ENCODE measurements around the gene IPO13.

The IPO13 gene

GRCh38 chr1:43901196-43901961 is 45.4 kb upstream of the IPO13 start:
- TF ChIP-seq EZH2phosphoT487 (IDR thresholded peaks at IDR 0.05; ENCODE audit: borderline replicate concordance) = no peak
- TF ChIP-seq CTCF (conservative IDR thresholded peaks at IDR 0.05; ENCODE audit: low read length) = no peak
- Histone ChIP-seq H3F3A (ENCODE audit: low read depth) (no peaks in the 10 kb centered on the region), H3K36me3 (ENCODE audit: insufficient read depth, low read length) (no peaks in the 10 kb centered on the region; the same call in 1 of the 2 replicates), H3K9me2 (replicated peaks; ENCODE audit: low read depth, low read length) (no peaks in the 10 kb centered on the region), H2AFZ (ENCODE audit: low read length) (no peak overlapping the region), H4K20me1 (ENCODE audit: insufficient read depth, low read length, poor library complexity, severe bottlenecking) (no peaks in the 10 kb centered on the region), H3K9ac (ENCODE audit: low read depth, low read length, poor library complexity, severe bottlenecking) (no peak overlapping the region), H3K4me1 (ENCODE audit: insufficient read depth, low read length, poor library complexity, severe bottlenecking) (peaks cover 5% of the 10 kb centered on the region), H3K9me3 (ENCODE audit: insufficient read depth, low read depth, low read length) (no peaks in the 10 kb centered on the region), H3K27me3 (ENCODE audit: insufficient read depth, low read length, poor library complexity, severe bottlenecking) (no peaks in the 10 kb centered on the region), H3K4me3 (ENCODE audit: low read length, poor library complexity, severe bottlenecking) (no peak overlapping the region), H3K79me2 (ENCODE audit: insufficient read depth, low read length) (no peaks in the 10 kb centered on the region), H3K4me2 (ENCODE audit: low read depth, low read length, poor library complexity, severe bottlenecking) (no peak overlapping the region)

- Histone ChIP-seq H2AFZ (ENCODE audit: low read length) (no peak overlapping the region), H3K9me2 (replicated peaks; ENCODE audit: low read depth, low read length) (no peaks in the 10 kb centered on the region), H3K4me3 (ENCODE audit: low read length, poor library complexity, severe bottlenecking) (no peak overlapping the region), H3K4me1 (ENCODE audit: insufficient read depth, low read length, poor library complexity, severe bottlenecking) (peaks cover 5% of the 10 kb centered on the region), H3K9me3 (ENCODE audit: insufficient read depth, low read depth, low read length) (no peaks in the 10 kb centered on the region), H3K79me2 (ENCODE audit: insufficient read depth, low read length) (no peaks in the 10 kb centered on the region), H4K20me1 (ENCODE audit: insufficient read depth, low read length, poor library complexity, severe bottlenecking) (no peaks in the 10 kb centered on the region), H3K27me3 (ENCODE audit: insufficient read depth, low read length, poor library complexity, severe bottlenecking) (no peaks in the 10 kb centered on the region), H3K4me2 (ENCODE audit: low read depth, low read length, poor library complexity, severe bottlenecking) (no peak overlapping the region), H3K36me3 (ENCODE audit: insufficient read depth, low read length) (no peaks in the 10 kb centered on the region; the same call in 1 of the 2 replicates), H3K9ac (ENCODE audit: low read depth, low read length, poor library complexity, severe bottlenecking) (no peak overlapping the region), H3F3A (ENCODE audit: low read depth) (no peaks in the 10 kb centered on the region; the same call in 1 of the 2 replicates)
- TF ChIP-seq EZH2phosphoT487 (IDR thresholded peaks at IDR 0.05; ENCODE audit: borderline replicate concordance) = no peak
- TF ChIP-seq CTCF (conservative IDR thresholded peaks at IDR 0.05; ENCODE audit: low read length) = no peak
Observed at GRCh38 chr1:43902058-43902831, 44.5 kb upstream of the IPO13 start.

GRCh38 chr1:43904660-43905551 is 41.8 kb upstream of the IPO13 start:
- Histone ChIP-seq H3K9me2 (replicated peaks; ENCODE audit: low read depth, low read length) (no peaks in the 10 kb centered on the region), H3K4me1 (ENCODE audit: insufficient read depth, low read length, poor library complexity, severe bottlenecking) (peaks cover 5% of the 10 kb centered on the region), H2AFZ (ENCODE audit: low read length) (no peak overlapping the region), H3K9me3 (ENCODE audit: insufficient read depth, low read depth, low read length) (no peaks in the 10 kb centered on the region), H3K79me2 (ENCODE audit: insufficient read depth, low read length) (no peaks in the 10 kb centered on the region), H3K36me3 (ENCODE audit: insufficient read depth, low read length) (no peaks in the 10 kb centered on the region), H3K9ac (ENCODE audit: low read depth, low read length, poor library complexity, severe bottlenecking) (no peak overlapping the region), H4K20me1 (ENCODE audit: insufficient read depth, low read length, poor library complexity, severe bottlenecking) (no peaks in the 10 kb centered on the region), H3K4me2 (ENCODE audit: low read depth, low read length, poor library complexity, severe bottlenecking) (no peak overlapping the region), H3K27me3 (ENCODE audit: insufficient read depth, low read length, poor library complexity, severe bottlenecking) (no peaks in the 10 kb centered on the region), H3F3A (ENCODE audit: low read depth) (no peaks in the 10 kb centered on the region; the same call in 1 of the 2 replicates), H3K4me3 (ENCODE audit: low read length, poor library complexity, severe bottlenecking) (no peak overlapping the region)
- no peak for TF ChIP-seq EZH2phosphoT487 (IDR thresholded peaks at IDR 0.05; ENCODE audit: borderline replicate concordance)
- no peak for TF ChIP-seq CTCF (conservative IDR thresholded peaks at IDR 0.05; ENCODE audit: low read length)
